ENCODE data around the gene ATF7IP.

GRCh38 chr12:14430394-14430986 lies 65.0 kb downstream of the ATF7IP start:
- no peak for TF ChIP-seq CTCF (IDR thresholded peaks at IDR 0.05; ENCODE audit: low read depth, low read length)
- TF ChIP-seq EZH2phosphoT487 (IDR thresholded peaks at IDR 0.05; ENCODE audit: low read depth): no peak

Data from OCI-LY3 (cell line).